Measurements from ENCODE around the gene SPPL2B. TPM values are rescaled to one million over a fixed set of nuclear protein-coding genes. Genes with fewer than 3 reads are reported as not detected.

SPPL2B gene
- total RNA-seq, 3 donors from 2014 or later: 119 to 177 (median 153) TPM

DNA sequence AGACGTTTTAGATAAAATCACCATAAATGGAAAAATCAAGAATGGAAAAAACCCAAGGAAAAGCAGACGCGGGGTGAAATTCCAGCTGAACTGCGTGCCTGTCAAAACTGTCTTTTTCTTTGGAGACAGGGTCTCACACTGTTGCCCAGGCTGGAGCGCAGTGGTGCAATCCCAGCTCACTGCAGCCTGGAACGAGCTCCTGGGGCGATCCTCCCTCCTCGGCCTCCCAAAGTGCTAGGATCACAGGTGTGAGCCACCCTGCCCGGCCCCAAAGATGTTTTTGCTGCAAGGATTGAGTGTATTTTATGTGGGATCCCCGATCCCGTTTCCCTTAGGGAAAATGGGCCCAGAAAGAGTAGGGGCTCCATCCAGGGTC is 45.6 kb upstream of the SPPL2B start:
- H3K4me1 ChIP-seq (ENCODE audit: low read depth): peaks cover 4% of the 10 kb centered on the region
- ATAC-seq (no peak), DNase-seq (no peak)
- H3K9me3 ChIP-seq: no peaks in the 10 kb centered on the region
- intact Hi-C loops (cut with DNase I, micrococcal nuclease): no loop called here
- TF ChIP-seq, protein P1, sequence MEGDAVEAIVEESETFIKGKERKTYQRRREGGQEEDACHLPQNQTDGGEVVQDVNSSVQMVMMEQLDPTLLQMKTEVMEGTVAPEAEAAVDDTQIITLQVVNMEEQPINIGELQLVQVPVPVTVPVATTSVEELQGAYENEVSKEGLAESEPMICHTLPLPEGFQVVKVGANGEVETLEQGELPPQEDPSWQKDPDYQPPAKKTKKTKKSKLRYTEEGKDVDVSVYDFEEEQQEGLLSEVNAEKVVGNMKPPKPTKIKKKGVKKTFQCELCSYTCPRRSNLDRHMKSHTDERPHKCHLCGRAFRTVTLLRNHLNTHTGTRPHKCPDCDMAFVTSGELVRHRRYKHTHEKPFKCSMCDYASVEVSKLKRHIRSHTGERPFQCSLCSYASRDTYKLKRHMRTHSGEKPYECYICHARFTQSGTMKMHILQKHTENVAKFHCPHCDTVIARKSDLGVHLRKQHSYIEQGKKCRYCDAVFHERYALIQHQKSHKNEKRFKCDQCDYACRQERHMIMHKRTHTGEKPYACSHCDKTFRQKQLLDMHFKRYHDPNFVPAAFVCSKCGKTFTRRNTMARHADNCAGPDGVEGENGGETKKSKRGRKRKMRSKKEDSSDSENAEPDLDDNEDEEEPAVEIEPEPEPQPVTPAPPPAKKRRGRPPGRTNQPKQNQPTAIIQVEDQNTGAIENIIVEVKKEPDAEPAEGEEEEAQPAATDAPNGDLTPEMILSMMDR (IDR thresholded peaks at IDR 0.05): no peak
- no peaks in the 10 kb centered on the region for H3K36me3 ChIP-seq (ENCODE audit: low read depth)
- no peak overlapping the region for H3K4me3 ChIP-seq

DNA sequence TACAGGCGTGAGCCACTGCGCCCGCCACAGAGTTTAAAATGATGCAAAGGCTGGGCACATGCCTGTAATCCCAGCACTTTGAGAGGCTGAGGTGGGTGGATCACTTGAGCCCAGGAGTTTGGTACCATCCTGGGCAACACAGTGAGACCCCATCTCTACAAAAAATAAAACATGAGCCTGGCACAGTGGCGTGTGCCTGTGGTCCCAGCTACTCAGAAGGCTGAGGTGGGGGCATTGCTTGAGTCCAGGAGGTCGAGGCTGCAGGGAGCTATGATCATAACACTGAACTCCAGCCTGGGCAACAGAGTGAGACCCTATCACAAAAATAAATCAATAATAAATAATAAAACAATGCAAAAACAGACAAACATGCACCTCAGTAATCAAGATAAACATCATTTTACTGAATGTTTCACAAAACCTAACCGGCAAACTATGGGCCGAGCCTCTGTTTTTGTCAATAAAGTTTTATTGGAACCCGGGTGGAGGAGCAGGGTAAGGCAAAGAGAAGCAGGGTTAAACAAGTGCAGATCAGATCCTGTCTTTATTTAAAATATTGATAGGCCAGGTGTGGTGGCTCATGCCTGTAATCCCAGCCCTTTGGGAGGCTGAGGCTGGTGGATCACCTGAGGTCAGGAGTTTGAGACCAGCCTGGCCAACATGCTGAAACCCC is 44.5 kb upstream of the SPPL2B start:
- TF ChIP-seq, protein P1 (IDR thresholded peaks at IDR 0.05): no peak
- H3K4me1 ChIP-seq (ENCODE audit: low read depth): no peaks in the 10 kb centered on the region
- DNase-seq: no peak
- no peaks in the 10 kb centered on the region for H3K36me3 ChIP-seq (ENCODE audit: low read depth)
- intact Hi-C loops (cut with DNase I, micrococcal nuclease): no loop called here
- H3K4me3 ChIP-seq: no peak overlapping the region
- no peaks in the 10 kb centered on the region for H3K9me3 ChIP-seq
- ATAC-seq: no peak

DNA sequence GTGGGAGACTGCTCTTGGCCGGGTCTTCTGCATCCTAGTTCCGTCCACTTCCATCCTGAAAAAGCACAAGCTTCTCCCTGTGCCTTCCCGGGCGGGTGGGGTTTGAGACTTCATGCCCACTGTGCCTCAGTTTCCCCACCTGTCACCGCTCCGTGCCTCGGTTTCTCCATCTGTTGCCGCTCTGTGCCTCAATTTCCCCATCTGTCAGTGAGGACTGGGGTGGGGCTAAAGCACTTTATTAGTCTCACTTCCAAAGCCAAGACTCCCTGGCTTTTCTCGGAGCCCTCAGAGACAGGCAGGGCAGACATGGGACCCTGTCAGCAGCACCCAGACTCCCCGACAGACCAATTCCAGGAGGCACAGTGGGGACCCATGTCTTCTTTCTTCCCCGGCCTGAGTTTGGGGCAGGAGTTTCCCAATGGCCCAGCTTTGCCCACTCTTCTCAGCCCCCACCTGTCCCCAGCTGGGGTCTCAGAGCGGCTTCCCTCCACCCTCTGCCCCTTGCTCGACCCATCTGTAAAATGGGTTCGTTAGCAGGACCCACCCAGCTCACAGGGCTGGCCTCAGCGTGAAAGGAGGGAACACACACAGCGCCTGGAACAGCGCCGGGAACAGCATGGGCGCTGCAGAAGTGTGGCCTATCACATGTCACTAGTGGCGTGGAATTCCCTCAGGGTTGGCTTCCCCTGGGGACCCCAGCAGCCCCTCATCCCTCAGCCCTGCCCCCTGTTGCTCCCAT is 41.9 kb upstream of the SPPL2B start:
- Histone ChIP-seq H3K36me3 (ENCODE audit: low read depth) (no peaks in the 10 kb centered on the region), H3K9me3 (no peaks in the 10 kb centered on the region), H3K4me3 (no peak overlapping the region), H3K4me1 (ENCODE audit: low read depth) (peaks cover 20% of the 10 kb centered on the region)
- DNase-seq (no peak), ATAC-seq (no peak)
- intact Hi-C loops (cut with DNase I, micrococcal nuclease): no loop called here
- TF ChIP-seq, protein P1 (IDR thresholded peaks at IDR 0.05): no peak

DNA sequence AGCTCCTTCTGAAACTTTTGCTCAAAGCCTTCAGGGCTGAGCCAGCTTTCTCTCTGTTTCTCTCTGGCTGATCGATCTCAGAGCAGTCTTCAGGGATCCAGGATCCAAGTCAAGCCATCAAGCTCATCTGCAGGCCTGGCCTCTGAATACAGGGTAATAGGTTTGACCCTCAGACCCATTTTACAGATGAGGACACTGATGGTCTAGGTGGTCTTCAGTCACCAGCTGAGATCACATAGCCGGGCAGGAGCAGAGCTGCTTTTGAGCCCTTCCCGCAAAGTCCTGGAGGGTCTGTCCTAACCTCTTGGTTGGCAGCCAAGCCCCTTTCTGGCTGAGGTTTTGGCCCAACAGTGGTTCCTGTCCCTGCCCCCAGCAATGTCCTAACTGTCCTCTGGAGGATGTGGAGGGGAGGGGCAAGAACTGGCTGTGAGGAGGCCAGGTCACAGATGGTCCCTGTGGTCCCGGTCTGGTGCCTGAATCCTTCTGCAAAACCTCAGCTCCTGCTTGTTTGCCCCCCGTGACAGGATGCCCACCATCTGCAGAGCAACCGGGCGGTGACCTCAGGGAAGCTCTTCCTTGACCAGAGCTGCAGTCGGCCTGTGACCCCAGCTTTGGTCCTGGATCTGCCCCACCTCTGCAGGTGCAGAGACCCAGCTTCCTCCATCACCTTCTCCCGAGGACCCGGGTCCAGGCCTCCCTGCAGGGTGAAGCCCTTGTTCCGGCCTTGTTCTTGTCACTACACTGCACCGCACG is 40.7 kb upstream of the SPPL2B start:
- intact Hi-C loops (cut with DNase I, micrococcal nuclease): no loop called here
- no peak for ATAC-seq
- no peak for DNase-seq
- Histone ChIP-seq H3K4me3 (no peak overlapping the region), H3K36me3 (ENCODE audit: low read depth) (no peaks in the 10 kb centered on the region), H3K4me1 (ENCODE audit: low read depth) (peaks cover 21% of the 10 kb centered on the region), H3K9me3 (no peaks in the 10 kb centered on the region)
- TF ChIP-seq, protein P1 (IDR thresholded peaks at IDR 0.05): no peak

DNA sequence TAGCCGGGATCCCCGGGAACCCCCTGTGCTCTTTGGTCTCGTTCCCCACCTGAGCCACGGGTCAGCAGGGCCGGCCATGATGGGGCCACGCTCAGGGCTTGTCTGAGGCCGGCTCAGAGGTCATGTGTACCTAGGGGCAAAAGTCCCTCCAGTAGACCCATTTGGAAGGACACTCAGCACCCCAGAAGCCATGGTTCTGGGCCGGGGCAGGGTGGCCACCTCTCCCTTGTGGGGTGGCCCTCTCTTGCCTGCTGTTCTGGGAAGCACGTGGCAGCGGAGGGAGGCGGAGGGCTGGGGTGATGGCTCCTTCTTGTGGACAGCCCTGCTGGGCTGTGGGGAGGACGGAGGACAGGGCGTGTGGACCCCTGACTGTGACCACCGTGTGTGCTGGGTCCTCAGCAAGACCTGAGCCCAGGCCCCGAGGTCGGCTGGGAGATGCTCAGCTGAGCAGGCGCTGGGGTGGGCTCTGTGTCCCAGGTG is 40.1 kb upstream of the SPPL2B start:
- ATAC-seq (no peak), DNase-seq (no peak)
- TF ChIP-seq, protein P1 (IDR thresholded peaks at IDR 0.05): no peak
- no peaks in the 10 kb centered on the region for H3K9me3 ChIP-seq
- H3K4me1 ChIP-seq (ENCODE audit: low read depth): peaks cover 21% of the 10 kb centered on the region
- no peaks in the 10 kb centered on the region for H3K36me3 ChIP-seq (ENCODE audit: low read depth)
- no peak overlapping the region for H3K4me3 ChIP-seq
- intact Hi-C loops (cut with DNase I, micrococcal nuclease): no loop called here

Measured in mucosa of descending colon (tissue), 3 donors.